Neural progenitor cell (in vitro differentiated cells): ENCODE data around the gene MAP3K2.

Experiments used
- CTCF ChIP-seq: fragments of 200-600 bp; sonication (generic); IDR thresholded peaks from 2 replicates; pipeline ENCODE4 v1.5.1; 2017; ENCODE audit warnings: antibody characterized with exemption, mild to moderate bottlenecking
- EZH2 ChIP-seq: fragments of 200-600 bp; sonication (generic); IDR thresholded peaks from 2 replicates; pipeline ENCODE4 v1.6.1; 2017; ENCODE audit warnings: antibody characterized with exemption, mild to moderate bottlenecking, moderate library complexity
- EZH2phosphoT487 ChIP-seq: fragments of 200-600 bp; sonication (generic); IDR thresholded peaks from 2 replicates; pipeline ENCODE4 v1.6.1; 2017; ENCODE audit warnings: antibody characterized with exemption

- TF ChIP-seq CTCF = peak; percentile 69
- no peak for TF ChIP-seq EZH2phosphoT487
- TF ChIP-seq EZH2 = no peak
Observed at GRCh38 chr2:127324635-127325034, 63.1 kb downstream of the MAP3K2 start.
